Naive thymus-derived CD8-positive, alpha-beta T cell (primary cell): Measurements from ENCODE around the gene SEMG1. TPM values are rescaled to one million over a fixed set of nuclear protein-coding genes. Genes with fewer than 3 reads are reported as not detected.

Source experiments
- polyA plus RNA-seq, 3 donors: library from polyadenylated mRNA; unstranded; fragments of 300-500 nt; fragmentation: Illumina TruSeq; gene quantifications; one replicate each; pipeline ENCODE4 v1.2.3, GENCODE V29; 2021
- total RNA-seq, 8 experiments: library from RNA in 2 of 8; stranded (reverse) in 2 of 8; gene quantifications; one replicate each; pipeline ENCODE4 v1.2.3 and lab custom pipeline; 2021 to 2026

SEMG1 gene
- total and polyA plus RNA-seq, 5 experiments from 2014 or later = not detected

Other genes with a start within 250 kb of the SEMG1 start
- gene TOMM34, start 246.6 kb upstream of the SEMG1 start, total RNA-seq = 10 to 100 TPM in 1 of 2 experiments, 1 to 10 TPM in 1; 9.3 to 11.0 TPM
- gene TOMM34, start 246.6 kb upstream of the SEMG1 start, polyA plus RNA-seq = 10 to 100 TPM; 12.7 to 27.2 (median 14.5) TPM
- 100 to 1,000 TPM; 342 to 354 TPM for gene STK4, start 240.5 kb upstream of the SEMG1 start, total RNA-seq
- 100 to 1,000 TPM; 178 to 192 (median 188) TPM for gene STK4, start 240.5 kb upstream of the SEMG1 start, polyA plus RNA-seq
- gene KCNS1, start 105.9 kb upstream of the SEMG1 start, total RNA-seq = not detected
- not detected for gene KCNS1, start 105.9 kb upstream of the SEMG1 start, polyA plus RNA-seq
- not detected for gene WFDC5, start 91.9 kb upstream of the SEMG1 start, total RNA-seq
- gene WFDC5, start 91.9 kb upstream of the SEMG1 start, polyA plus RNA-seq = not detected
- not detected for gene WFDC12, start 82.6 kb upstream of the SEMG1 start, total RNA-seq
- not detected for gene WFDC12, start 82.6 kb upstream of the SEMG1 start, polyA plus RNA-seq
- not detected for gene PI3, start 32.1 kb upstream of the SEMG1 start, total RNA-seq
- gene PI3, start 32.1 kb upstream of the SEMG1 start, polyA plus RNA-seq = not detected
- not detected for gene SEMG2, start 14.3 kb downstream of the SEMG1 start, total RNA-seq
- gene SEMG2, start 14.3 kb downstream of the SEMG1 start, polyA plus RNA-seq = not detected
- not detected for gene SLPI, start 47.5 kb downstream of the SEMG1 start, total RNA-seq
- not detected for gene SLPI, start 47.5 kb downstream of the SEMG1 start, polyA plus RNA-seq
- not detected for gene RBPJL, start 99.8 kb downstream of the SEMG1 start, total RNA-seq
- not detected for gene RBPJL, start 99.8 kb downstream of the SEMG1 start, polyA plus RNA-seq
- not detected for gene MATN4, start 101.3 kb downstream of the SEMG1 start, total RNA-seq
- gene MATN4, start 101.3 kb downstream of the SEMG1 start, polyA plus RNA-seq = not detected
- gene SDC4, start 141.4 kb downstream of the SEMG1 start, total RNA-seq = under 1 TPM; 0.25 to 0.31 TPM
- under 1 TPM in 2 of 3 donors, not detected in 1; 0.09 to 0.24 TPM for gene SDC4, start 141.4 kb downstream of the SEMG1 start, polyA plus RNA-seq
- 10 to 100 TPM; 58.7 to 62.5 TPM for gene SYS1, start 156.1 kb downstream of the SEMG1 start, total RNA-seq
- 10 to 100 TPM; 34.2 to 46.1 (median 36.2) TPM for gene SYS1, start 156.1 kb downstream of the SEMG1 start, polyA plus RNA-seq
- under 1 TPM in 1 of 2 experiments, not detected in 1; 0.47 TPM for gene TP53TG5, start 171.3 kb downstream of the SEMG1 start, total RNA-seq
- gene TP53TG5, start 171.3 kb downstream of the SEMG1 start, polyA plus RNA-seq = under 1 TPM in 2 of 3 donors, not detected in 1; 0.42 to 0.55 TPM
- 10 to 100 TPM; 13.6 to 13.9 TPM for gene DBNDD2, start 201.3 kb downstream of the SEMG1 start, total RNA-seq
- gene DBNDD2, start 201.3 kb downstream of the SEMG1 start, polyA plus RNA-seq = 10 to 100 TPM; 11.6 to 13.5 (median 13.4) TPM
- 10 to 100 TPM; 80.1 to 86.7 TPM for gene PIGT, start 209.1 kb downstream of the SEMG1 start, total RNA-seq
- 10 to 100 TPM; 73.4 to 90.6 (median 73.9) TPM for gene PIGT, start 209.1 kb downstream of the SEMG1 start, polyA plus RNA-seq